Ishikawa (cell line): ENCODE measurements around the gene SDCCAG8.

ENCODE experiments used
- CEBPB ChIP-seq: IDR thresholded peaks from 2 replicates; pipeline ENCODE4 v1.6.1; 2012
- CREB1 ChIP-seq: IDR thresholded peaks from 2 replicates; pipeline ENCODE4 v1.6.1; 2012; ENCODE audit warnings: low read depth
- EGR1 ChIP-seq: IDR thresholded peaks from 2 replicates; pipeline ENCODE4 v1.6.1; 2012
- EP300 ChIP-seq: IDR thresholded peaks from 2 replicates; pipeline ENCODE4 v1.6.1; 2012; ENCODE audit warnings: borderline replicate concordance
- FOXM1 ChIP-seq: IDR thresholded peaks from 2 replicates; pipeline ENCODE4 v1.6.1; 2012; ENCODE audit warnings: low read depth, borderline replicate concordance
- MAX ChIP-seq: IDR thresholded peaks from 2 replicates; pipeline ENCODE4 v1.6.1; 2012
- NFIC ChIP-seq: IDR thresholded peaks from 2 replicates; pipeline ENCODE4 v1.6.1; 2012
- RAD21 ChIP-seq: IDR thresholded peaks from 2 replicates; pipeline ENCODE4 v1.6.1; 2012; ENCODE audit warnings: low read depth
- REST ChIP-seq: IDR thresholded peaks from 2 replicates; pipeline ENCODE4 v1.6.1; 2012; ENCODE audit warnings: low read depth, mild to moderate bottlenecking
- TAF1 ChIP-seq: IDR thresholded peaks from 2 replicates; pipeline ENCODE4 v1.6.1; 2012; ENCODE audit warnings: low read depth, mild to moderate bottlenecking
- TCF12 ChIP-seq: IDR thresholded peaks from 2 replicates; pipeline ENCODE4 v1.6.1; 2012; ENCODE audit warnings: low read depth
- TEAD4 ChIP-seq: IDR thresholded peaks from 2 replicates; pipeline ENCODE4 v1.6.1; 2012
- USF1 ChIP-seq: IDR thresholded peaks from 2 replicates; pipeline ENCODE4 v1.6.1; 2012
- YY1 ChIP-seq: IDR thresholded peaks from 2 replicates; pipeline ENCODE4 v1.6.1; 2012; ENCODE audit warnings: low read depth
- ZBTB7A ChIP-seq: IDR thresholded peaks from 2 replicates; pipeline ENCODE4 v1.6.1; 2012; ENCODE audit warnings: low read depth

The SDCCAG8 gene

GRCh38 chr1:243272401-243272800 is 16.6 kb downstream of the SDCCAG8 start:
- no peak for TF ChIP-seq NFIC
- TF ChIP-seq ZBTB7A: no peak
- TF ChIP-seq USF1: no peak
- no peak for TF ChIP-seq FOXM1
- TF ChIP-seq YY1: no peak
- TF ChIP-seq MAX: no peak
- TF ChIP-seq EP300: no peak
- TF ChIP-seq CEBPB: no peak
- TF ChIP-seq EGR1: no peak
- no peak for TF ChIP-seq CREB1
- TF ChIP-seq TCF12: no peak

GRCh38 chr1:243273506-243273905 is 17.7 kb downstream of the SDCCAG8 start:
- no peak for TF ChIP-seq EGR1
- TF ChIP-seq FOXM1: no peak
- TF ChIP-seq MAX: no peak
- no peak for TF ChIP-seq TAF1
- no peak for TF ChIP-seq EP300
- TF ChIP-seq ZBTB7A: no peak
- TF ChIP-seq NFIC: no peak
- no peak for TF ChIP-seq TEAD4
- no peak for TF ChIP-seq YY1
- no peak for TF ChIP-seq CEBPB
- TF ChIP-seq USF1: no peak
- TF ChIP-seq TCF12: no peak
- TF ChIP-seq REST: no peak
- TF ChIP-seq CREB1: no peak

- TF ChIP-seq TCF12 (no peak), USF1 (no peak), FOXM1 (no peak), CEBPB (no peak), RAD21 (no peak), EGR1 (no peak), EP300 (no peak), TEAD4 (no peak), NFIC (no peak), CREB1 (no peak), TAF1 (no peak), YY1 (no peak), MAX (no peak), REST (no peak), ZBTB7A (no peak)
Observed at GRCh38 chr1:243273945-243274344, 18.1 kb downstream of the SDCCAG8 start.

- no peak for TF ChIP-seq MAX
- no peak for TF ChIP-seq CEBPB
- no peak for TF ChIP-seq NFIC
- no peak for TF ChIP-seq EP300
- TF ChIP-seq EGR1: no peak
Observed at GRCh38 chr1:243275316-243275715, 19.5 kb downstream of the SDCCAG8 start.

- no peak for TF ChIP-seq NFIC
- TF ChIP-seq USF1: no peak
- no peak for TF ChIP-seq CEBPB
- no peak for TF ChIP-seq CREB1
- no peak for TF ChIP-seq RAD21
- TF ChIP-seq EP300: no peak
- TF ChIP-seq YY1: no peak
- no peak for TF ChIP-seq REST
- TF ChIP-seq ZBTB7A: no peak
- no peak for TF ChIP-seq EGR1
- no peak for TF ChIP-seq TAF1
- no peak for TF ChIP-seq TEAD4
- no peak for TF ChIP-seq FOXM1
- TF ChIP-seq MAX: no peak
- TF ChIP-seq TCF12: no peak
Observed at GRCh38 chr1:243280571-243281129, 24.8 kb downstream of the SDCCAG8 start.
